HepG2 (cell line): ENCODE measurements around the gene IRF3. TPM values are rescaled to one million over a fixed set of nuclear protein-coding genes. Genes with fewer than 3 reads are reported as not detected.

Source experiments
- ATAC-seq: fragments of 200-7000 bp; cut with Tn5 transposase; 3 replicates; pipeline ENCODE4 v1.9.1; 2020; ENCODE audit warnings: mild to moderate bottlenecking, moderate library complexity
- BruUV-seq: library from RNA; stranded (reverse); fragments of 400-500 nt; replicated peaks from 2 replicates; lab custom pipeline; 2021; lab: Mats Ljungman, UMichigan
- CTCF ChIA-PET: fragments of 300-600 bp; formaldehyde crosslinking; extraction: SDS; loops from one replicate; lab custom pipeline; 2021; ENCODE audit warnings: low total read pairs, inconsistent platforms, low intra/inter-chr PET ratio; lab: Yijun Ruan, JAX
- POLR2A ChIA-PET: fragments of 350-600 bp; sonication (Branson Sonifier 250); formaldehyde crosslinking; loops from one replicate; lab custom pipeline; 2020; ENCODE audit warnings: antibody characterized with exemption, inconsistent platforms; lab: Yijun Ruan, JAX
- DNase-seq: peaks from one replicate; pipeline ENCODE4 v3.0.0-alpha.2; 2015; ENCODE audit warnings: low spot score
- FAIRE-seq: peaks from 3 replicates; lab custom pipeline; 2011; peaks lifted over from hg19 to GRCh38; lab: Jason Lieb, UNC
- H2AFZ ChIP-seq: one replicate; pipeline ENCODE4 v1.6.1; 2011; ENCODE audit warnings: low read length, inconsistent platforms
- H3K27ac ChIP-seq: fragments of 300-600 bp; 3 replicates; pipeline ENCODE4 v1.8.0; 2011; ENCODE audit warnings: mixed run types, mild to moderate bottlenecking, mixed read lengths, low read length, inconsistent platforms; ENCODE audit not compliant: insufficient read depth; ENCODE audit errors: extremely low read length
- H3K27me3 ChIP-seq, 2 experiments: fragments of 200-600 bp in 1 of 2; 2 replicates in 1 of 2; 3 replicates in 1 of 2; pipeline versions ENCODE4 v1.6.0 to v1.8.0; 2011; ENCODE audit warnings: low read length in 2 of 2, mild to moderate bottlenecking in 2 of 2, moderate library complexity in 2 of 2, inconsistent platforms in 1 of 2; ENCODE audit not compliant: insufficient read depth in 2 of 2, control insufficient read depth in 1 of 2
- H3K36me3 ChIP-seq, 2 experiments: fragments of 200-600 bp in 1 of 2; replicated peaks in 1 of 2; 2 replicates in 1 of 2; 3 replicates in 1 of 2; pipeline versions ENCODE4 v1.5.1 to v1.8.0; 2011; ENCODE audit warnings: low read length in 2 of 2, inconsistent platforms in 1 of 2; ENCODE audit not compliant: insufficient read depth in 2 of 2, control insufficient read depth in 1 of 2
- H3K4me1 ChIP-seq: 2 replicates; pipeline ENCODE4 v1.5.1; 2012; ENCODE audit warnings: low read length, inconsistent platforms; ENCODE audit not compliant: insufficient read depth
- H3K4me2 ChIP-seq: 2 replicates; pipeline ENCODE4 v1.6.0; 2011; ENCODE audit warnings: low read depth, low read length, inconsistent platforms
- H3K4me3 ChIP-seq, 3 experiments: fragments of 200-600 bp in 1 of 3; sonication (generic), shearing (Covaris generic) in 1 of 3; replicated peaks in 1 of 3; 2 replicates each; pipeline ENCODE4 v1.5.1; 2011 to 2016; ENCODE audit warnings: low read length in 3 of 3, inconsistent platforms in 2 of 3, low read depth in 2 of 3, mild to moderate bottlenecking in 2 of 3, control low read depth in 1 of 3, mixed read lengths in 1 of 3; ENCODE audit not compliant: insufficient read depth in 1 of 3
- H3K79me2 ChIP-seq: one replicate; pipeline ENCODE4 v1.6.1; 2011; ENCODE audit warnings: low read length, inconsistent platforms; ENCODE audit not compliant: insufficient read depth
- H3K9ac ChIP-seq: 2 replicates; pipeline ENCODE4 v1.6.0; 2011; ENCODE audit warnings: mild to moderate bottlenecking, low read depth, low read length, inconsistent platforms; ENCODE audit not compliant: insufficient read depth
- H3K9me3 ChIP-seq: 2 replicates; pipeline ENCODE4 v1.5.1; 2012; ENCODE audit warnings: mild to moderate bottlenecking, low read length
- H4K20me1 ChIP-seq: 2 replicates; pipeline ENCODE4 v1.6.0; 2011; ENCODE audit warnings: inconsistent platforms, mild to moderate bottlenecking, low read length, moderate library complexity; ENCODE audit not compliant: insufficient read depth
- ADNP ChIP-seq: sonication (generic); formaldehyde crosslinking; IDR thresholded peaks from 2 replicates; pipeline ENCODE4 v1.4.0; 2020; ENCODE audit warnings: missing genetic modification reagents
- CREB1 ChIP-seq, 2 experiments: fragments of 450-650 bp in 1 of 2; IDR thresholded peaks; 2 replicates each; pipeline ENCODE4 v1.6.1; 2016 to 2017; ENCODE audit warnings: control low read depth in 1 of 2, mild to moderate bottlenecking in 1 of 2, missing compliant biosample characterization in 1 of 2, missing genetic modification characterization in 1 of 2
- GATAD2A ChIP-seq: IDR thresholded peaks from 2 replicates; pipeline ENCODE4 v1.6.1; 2016
- GFI1 ChIP-seq: sonication (generic); formaldehyde crosslinking; IDR thresholded peaks from 2 replicates; pipeline ENCODE4 v1.5.0; 2020; ENCODE audit warnings: missing genetic modification reagents, mild to moderate bottlenecking, borderline replicate concordance
- HOXD1 ChIP-seq: sonication (generic); formaldehyde crosslinking; IDR thresholded peaks from 2 replicates; pipeline ENCODE4 v1.5.0; 2020; ENCODE audit warnings: missing genetic modification reagents
- MTF1 ChIP-seq: sonication (generic); formaldehyde crosslinking; IDR thresholded peaks from 2 replicates; pipeline ENCODE4 v1.5.0; 2020; ENCODE audit warnings: missing genetic modification reagents
- ZFP82 ChIP-seq: sonication (generic); formaldehyde crosslinking; IDR thresholded peaks from 2 replicates; pipeline ENCODE4 v1.5.1; 2020; ENCODE audit warnings: mild to moderate bottlenecking, missing genetic modification reagents, borderline replicate concordance
- ZFY ChIP-seq: sonication (generic); formaldehyde crosslinking; IDR thresholded peaks from 2 replicates; pipeline ENCODE4 v1.4.0; 2020; ENCODE audit warnings: missing genetic modification reagents
- ZNF354B ChIP-seq: sonication (generic); formaldehyde crosslinking; IDR thresholded peaks from 2 replicates; pipeline ENCODE4 v1.8.0; 2022; ENCODE audit warnings: mild to moderate bottlenecking, missing genetic modification reagents
- WGBS: methylation state at CpG from one replicate; pipeline ENCODE4 v1.1.6; 2017; ENCODE audit warnings: low lambda C conversion rate; 5-methylcytosine and 5-hydroxymethylcytosine counted together
- in situ Hi-C: cut with HindIII; loops from 2 replicates; pipeline ENCODE4 v1.10.0; 2017; ENCODE audit warnings: low pct_unique_long_range_greater_than_20kb; ENCODE audit not compliant: extremely low pct_ligation_motif_present
- intact Hi-C: fragments of 100-400 bp; cut with micrococcal nuclease; formaldehyde crosslinking; loops from one replicate; pipeline ENCODE4 v1.10.0; 2022; ENCODE audit not compliant: unreplicated experiment
- polyA plus RNA-seq, 8 experiments: library from polyadenylated mRNA; depleted of rRNA in 3 of 8; stranded (reverse) in 7 of 8; unstranded in 1 of 8; fragments of >200 nt; fragmentation: Illumina TruSeq in 4 of 8; extraction: Trizol in 4 of 8; gene quantifications; 2 replicates each; pipeline versions ENCODE4 v1.2.1 to v1.2.3, GENCODE V29; 2011 to 2016; ENCODE audit warnings: low read depth in 4 of 8, missing spikeins in 1 of 8, mixed read lengths in 1 of 8; ENCODE audit not compliant: insufficient read depth in 1 of 8
- total RNA-seq, 5 experiments: library from RNA; depleted of rRNA; stranded (reverse); fragments of >200 nt; fragmentation: Illumina TruSeq; extraction: Trizol; gene quantifications; 2 replicates each; pipeline ENCODE4 v1.2.3, GENCODE V29; 2016; ENCODE audit warnings: low read depth in 1 of 5
- TF ChIP-seq, protein P1 (sequence below): sonication (generic); formaldehyde crosslinking; IDR thresholded peaks from 2 replicates; pipeline ENCODE4 v1.5.0; 2020; ENCODE audit warnings: mild to moderate bottlenecking, missing genetic modification reagents
- TF ChIP-seq, protein P2 (sequence below): sonication (generic); formaldehyde crosslinking; IDR thresholded peaks from 2 replicates; pipeline ENCODE4 v1.8.1; 2022; ENCODE audit warnings: low read depth, mild to moderate bottlenecking, missing genetic modification reagents
- TF ChIP-seq, protein P3 (sequence below): IDR thresholded peaks from 2 replicates; pipeline ENCODE4 v1.6.1; 2016; ENCODE audit warnings: control low read depth
- TF ChIP-seq, protein P4 (sequence below): sonication (generic); formaldehyde crosslinking; IDR thresholded peaks from 2 replicates; pipeline ENCODE4 v1.5.1; 2020; ENCODE audit warnings: missing genetic modification reagents, mild to moderate bottlenecking, borderline replicate concordance

Gene IRF3
- total and polyA plus RNA-seq, 2 of the 13 experiments (the other 11 are each of a cell fraction or from before 2014, with no cell fraction given), result 61.9 to 65.5 TPM

DNA sequence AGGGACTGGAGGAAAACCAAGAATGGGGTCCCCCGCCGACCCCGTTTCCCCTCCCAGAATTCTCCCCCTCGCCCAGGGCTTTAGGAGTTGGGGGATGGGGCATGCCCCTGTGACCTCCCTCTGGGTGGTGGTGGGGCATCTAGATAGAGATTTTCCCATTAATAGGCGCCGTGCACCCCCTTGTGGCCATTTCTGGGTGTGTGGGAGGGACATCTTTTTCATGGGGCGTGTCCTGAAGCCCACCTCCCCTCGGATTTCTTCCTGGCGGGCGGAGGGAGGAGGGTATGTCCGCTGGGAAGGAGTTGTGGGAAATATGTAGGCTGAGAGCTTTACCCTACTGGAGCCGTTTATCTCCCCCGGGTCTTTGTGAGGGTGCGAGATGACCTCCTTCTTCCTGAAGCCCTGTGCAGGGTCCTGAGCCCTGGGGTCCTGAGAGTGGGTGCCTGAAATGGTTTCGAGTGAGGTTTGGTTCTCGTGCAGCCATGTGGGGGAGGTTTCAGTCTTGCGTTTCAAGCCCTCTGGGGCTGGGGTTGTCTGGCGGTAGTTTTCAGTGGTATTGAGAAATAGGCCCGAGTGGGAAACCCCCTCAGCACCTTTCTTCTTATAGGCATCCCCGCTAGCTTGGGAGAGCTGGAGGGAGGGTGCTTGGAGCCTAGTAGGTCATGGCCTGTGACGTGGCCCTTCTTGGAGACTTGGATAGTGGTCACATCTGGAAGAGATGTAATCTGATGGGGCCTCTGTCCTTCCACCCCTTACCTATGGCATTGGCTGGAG lies 12.4 kb upstream of the IRF3 start:
- peak; percentile 30 for ATAC-seq
- Histone ChIP-seq H3K9ac (peak overlapping the region; percentile 95), H2AFZ (no peak overlapping the region), H3K4me1 (peaks cover 39% of the 10 kb centered on the region), H3K4me3 (peak overlapping the region; percentile 92 to 99 (median 99)), H3K9me3 (no peaks in the 10 kb centered on the region), H3K27me3 (no peaks in the 10 kb centered on the region), H3K79me2 (peaks cover 41% of the 10 kb centered on the region), H3K36me3 (peaks cover 4 to 24% of the 10 kb centered on the region in 2 experiments), H4K20me1 (peaks cover 37% of the 10 kb centered on the region), H3K4me2 (peak overlapping the region; percentile 86), H3K27ac (peak overlapping the region; percentile 89)
- ChIA-PET CTCF (interaction anchor here (1.7 kb wide), 1 partner anchor 108 kb away, joined by 5 read pairs; no protein-coding TSS in a partner anchor), POLR2A (interaction anchor here (0.6 to 3.8 kb wide), 5 partner anchors 13 to 190 kb away, joined by 3 to 77 read pairs (median 4); partner anchors contain the start of genes BCL2L12, IRF3, RRAS and SCAF1)
- no TSS peak for BruUV-seq
- in situ Hi-C loops (loop anchor here (10.0 kb wide), 1 partner anchor 83 kb away; the partner anchor contains the start of gene PRR12), intact Hi-C loops (loop anchor here (2.0 to 5.0 kb wide), 2 partner anchors 36 to 97 kb away; partner anchors contain the start of genes NOSIP, PRRG2, RRAS and SCAF1)
- WGBS, result 4% methylated on average over 16 of the region's 21 CpGs
- DNase-seq, result peak; percentile 74
- FAIRE-seq, result no peak
- TF ChIP-seq, protein P1, sequence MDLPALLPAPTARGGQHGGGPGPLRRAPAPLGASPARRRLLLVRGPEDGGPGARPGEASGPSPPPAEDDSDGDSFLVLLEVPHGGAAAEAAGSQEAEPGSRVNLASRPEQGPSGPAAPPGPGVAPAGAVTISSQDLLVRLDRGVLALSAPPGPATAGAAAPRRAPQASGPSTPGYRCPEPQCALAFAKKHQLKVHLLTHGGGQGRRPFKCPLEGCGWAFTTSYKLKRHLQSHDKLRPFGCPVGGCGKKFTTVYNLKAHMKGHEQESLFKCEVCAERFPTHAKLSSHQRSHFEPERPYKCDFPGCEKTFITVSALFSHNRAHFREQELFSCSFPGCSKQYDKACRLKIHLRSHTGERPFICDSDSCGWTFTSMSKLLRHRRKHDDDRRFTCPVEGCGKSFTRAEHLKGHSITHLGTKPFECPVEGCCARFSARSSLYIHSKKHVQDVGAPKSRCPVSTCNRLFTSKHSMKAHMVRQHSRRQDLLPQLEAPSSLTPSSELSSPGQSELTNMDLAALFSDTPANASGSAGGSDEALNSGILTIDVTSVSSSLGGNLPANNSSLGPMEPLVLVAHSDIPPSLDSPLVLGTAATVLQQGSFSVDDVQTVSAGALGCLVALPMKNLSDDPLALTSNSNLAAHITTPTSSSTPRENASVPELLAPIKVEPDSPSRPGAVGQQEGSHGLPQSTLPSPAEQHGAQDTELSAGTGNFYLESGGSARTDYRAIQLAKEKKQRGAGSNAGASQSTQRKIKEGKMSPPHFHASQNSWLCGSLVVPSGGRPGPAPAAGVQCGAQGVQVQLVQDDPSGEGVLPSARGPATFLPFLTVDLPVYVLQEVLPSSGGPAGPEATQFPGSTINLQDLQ (CRISPR knock-in tag), result no peak
- TF ChIP-seq GATAD2A (CRISPR knock-in tag) (0 out of 2 replicates have a peak, but pooled peaks have one; percentile 33), GFI1 (CRISPR knock-in tag) (0 out of 2 replicates have a peak, but pooled peaks have one; percentile 20), ZNF354B (CRISPR knock-in tag) (no peak), HOXD1 (CRISPR knock-in tag) (no peak), ZFY (CRISPR knock-in tag) (0 out of 2 replicates have a peak, but pooled peaks have one; percentile 15), ZFP82 (no peak), MTF1 (CRISPR knock-in tag) (no peak), CREB1 (IDR thresholded peaks at IDR 0.05) (peak; percentile 37; the same call in 1 of the 2 replicates), CREB1 (CRISPR knock-in tag; IDR thresholded peaks at IDR 0.05) (no peak), ADNP (CRISPR knock-in tag) (no peak)
- TF ChIP-seq, protein P2, sequence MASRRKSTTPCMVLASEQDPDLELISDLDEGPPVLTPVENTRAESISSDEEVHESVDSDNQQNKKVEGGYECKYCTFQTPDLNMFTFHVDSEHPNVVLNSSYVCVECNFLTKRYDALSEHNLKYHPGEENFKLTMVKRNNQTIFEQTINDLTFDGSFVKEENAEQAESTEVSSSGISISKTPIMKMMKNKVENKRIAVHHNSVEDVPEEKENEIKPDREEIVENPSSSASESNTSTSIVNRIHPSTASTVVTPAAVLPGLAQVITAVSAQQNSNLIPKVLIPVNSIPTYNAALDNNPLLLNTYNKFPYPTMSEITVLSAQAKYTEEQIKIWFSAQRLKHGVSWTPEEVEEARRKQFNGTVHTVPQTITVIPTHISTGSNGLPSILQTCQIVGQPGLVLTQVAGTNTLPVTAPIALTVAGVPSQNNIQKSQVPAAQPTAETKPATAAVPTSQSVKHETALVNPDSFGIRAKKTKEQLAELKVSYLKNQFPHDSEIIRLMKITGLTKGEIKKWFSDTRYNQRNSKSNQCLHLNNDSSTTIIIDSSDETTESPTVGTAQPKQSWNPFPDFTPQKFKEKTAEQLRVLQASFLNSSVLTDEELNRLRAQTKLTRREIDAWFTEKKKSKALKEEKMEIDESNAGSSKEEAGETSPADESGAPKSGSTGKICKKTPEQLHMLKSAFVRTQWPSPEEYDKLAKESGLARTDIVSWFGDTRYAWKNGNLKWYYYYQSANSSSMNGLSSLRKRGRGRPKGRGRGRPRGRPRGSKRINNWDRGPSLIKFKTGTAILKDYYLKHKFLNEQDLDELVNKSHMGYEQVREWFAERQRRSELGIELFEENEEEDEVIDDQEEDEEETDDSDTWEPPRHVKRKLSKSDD (CRISPR knock-in tag), result no peak
- TF ChIP-seq, protein P3, sequence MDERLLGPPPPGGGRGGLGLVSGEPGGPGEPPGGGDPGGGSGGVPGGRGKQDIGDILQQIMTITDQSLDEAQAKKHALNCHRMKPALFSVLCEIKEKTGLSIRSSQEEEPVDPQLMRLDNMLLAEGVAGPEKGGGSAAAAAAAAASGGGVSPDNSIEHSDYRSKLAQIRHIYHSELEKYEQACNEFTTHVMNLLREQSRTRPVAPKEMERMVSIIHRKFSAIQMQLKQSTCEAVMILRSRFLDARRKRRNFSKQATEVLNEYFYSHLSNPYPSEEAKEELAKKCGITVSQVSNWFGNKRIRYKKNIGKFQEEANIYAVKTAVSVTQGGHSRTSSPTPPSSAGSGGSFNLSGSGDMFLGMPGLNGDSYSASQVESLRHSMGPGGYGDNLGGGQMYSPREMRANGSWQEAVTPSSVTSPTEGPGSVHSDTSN, result 0 out of 2 replicates have a peak, but pooled peaks have one; percentile 4
- TF ChIP-seq, protein P4, sequence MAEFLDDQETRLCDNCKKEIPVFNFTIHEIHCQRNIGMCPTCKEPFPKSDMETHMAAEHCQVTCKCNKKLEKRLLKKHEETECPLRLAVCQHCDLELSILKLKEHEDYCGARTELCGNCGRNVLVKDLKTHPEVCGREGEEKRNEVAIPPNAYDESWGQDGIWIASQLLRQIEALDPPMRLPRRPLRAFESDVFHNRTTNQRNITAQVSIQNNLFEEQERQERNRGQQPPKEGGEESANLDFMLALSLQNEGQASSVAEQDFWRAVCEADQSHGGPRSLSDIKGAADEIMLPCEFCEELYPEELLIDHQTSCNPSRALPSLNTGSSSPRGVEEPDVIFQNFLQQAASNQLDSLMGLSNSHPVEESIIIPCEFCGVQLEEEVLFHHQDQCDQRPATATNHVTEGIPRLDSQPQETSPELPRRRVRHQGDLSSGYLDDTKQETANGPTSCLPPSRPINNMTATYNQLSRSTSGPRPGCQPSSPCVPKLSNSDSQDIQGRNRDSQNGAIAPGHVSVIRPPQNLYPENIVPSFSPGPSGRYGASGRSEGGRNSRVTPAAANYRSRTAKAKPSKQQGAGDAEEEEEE, result no peak
